HepG2 (cell line): ENCODE results near the gene COMP. TPM values are rescaled to one million over a fixed set of nuclear protein-coding genes. Genes with fewer than 3 reads are reported as not detected.
A peak's percentile ranks its signal among the peaks of the same experiment; 100 is the strongest.

ENCODE experiments used
- BRCA1 ChIP-seq: sonication (generic); formaldehyde crosslinking; IDR thresholded peaks from 2 replicates; pipeline ENCODE4 v1.4.0; 2020; ENCODE audit warnings: missing genetic modification reagents
- CC2D1A ChIP-seq: sonication (generic); formaldehyde crosslinking; IDR thresholded peaks from 2 replicates; pipeline ENCODE4 v1.8.1; 2023; ENCODE audit warnings: mild to moderate bottlenecking, missing genetic modification reagents
- FIP1L1 ChIP-seq: fragments of 200-400 bp; formaldehyde crosslinking; IDR thresholded peaks from 2 replicates; pipeline ENCODE4 v1.6.1; 2018; ENCODE audit warnings: low read depth, mild to moderate bottlenecking, low read length, moderate library complexity, borderline replicate concordance; ENCODE audit not compliant: insufficient read depth
- JUND ChIP-seq: sonication (generic); formaldehyde crosslinking; IDR thresholded peaks from 2 replicates; pipeline ENCODE4 v1.8.0; 2022; ENCODE audit warnings: mild to moderate bottlenecking, missing genetic modification reagents
- KAT7 ChIP-seq: IDR thresholded peaks from 2 replicates; pipeline ENCODE4 v1.6.1; 2018; ENCODE audit warnings: borderline replicate concordance, missing compliant biosample characterization
- MTF1 ChIP-seq: sonication (generic); formaldehyde crosslinking; IDR thresholded peaks from 2 replicates; pipeline ENCODE4 v1.5.0; 2020; ENCODE audit warnings: missing genetic modification reagents
- NCOA1 ChIP-seq: sonication (generic); formaldehyde crosslinking; IDR thresholded peaks from 2 replicates; pipeline ENCODE4 v1.9.0; 2021; ENCODE audit warnings: missing genetic modification reagents
- NONO ChIP-seq, 2 experiments: fragments of 450-650 bp in 1 of 2; sonication (generic) in 1 of 2; formaldehyde crosslinking in 1 of 2; IDR thresholded peaks in 1 of 2; conservative IDR thresholded peaks in 1 of 2; 2 replicates each; pipeline versions ENCODE4 v1.6.1 to v1.8.0; 2017 to 2022; ENCODE audit warnings: mild to moderate bottlenecking in 1 of 2, missing genetic modification reagents in 1 of 2, moderate library complexity in 1 of 2
- NR0B2 ChIP-seq: sonication (generic); formaldehyde crosslinking; IDR thresholded peaks from 2 replicates; pipeline ENCODE4 v1.4.0; 2020; ENCODE audit warnings: mild to moderate bottlenecking, missing genetic modification reagents
- POLR2AphosphoS2 ChIP-seq: IDR thresholded peaks from 2 replicates; pipeline ENCODE4 v1.6.1; 2011; ENCODE audit warnings: low read depth, low read length, improper control_type of control experiment
- TRAFD1 ChIP-seq: sonication (generic); formaldehyde crosslinking; IDR thresholded peaks from 2 replicates; pipeline ENCODE4 v1.5.1; 2020; ENCODE audit warnings: missing genetic modification reagents, mild to moderate bottlenecking, borderline replicate concordance
- ZBTB4 ChIP-seq: sonication (generic); formaldehyde crosslinking; IDR thresholded peaks from 2 replicates; pipeline ENCODE4 v1.4.0; 2020; ENCODE audit warnings: missing genetic modification reagents, mild to moderate bottlenecking, borderline replicate concordance
- ZC3H13 ChIP-seq: sonication (generic); formaldehyde crosslinking; IDR thresholded peaks from 2 replicates; pipeline ENCODE4 v1.8.1; 2023; ENCODE audit warnings: mild to moderate bottlenecking, missing genetic modification reagents, moderate library complexity
- ZKSCAN8 ChIP-seq: IDR thresholded peaks from 2 replicates; pipeline ENCODE4 v1.6.1; 2016; ENCODE audit warnings: borderline replicate concordance, missing genetic modification reagents, missing compliant biosample characterization
- ZNF281 ChIP-seq: sonication (generic); formaldehyde crosslinking; IDR thresholded peaks from 2 replicates; pipeline ENCODE4 v1.4.0; 2020; ENCODE audit warnings: missing genetic modification reagents, borderline replicate concordance
- ZNF607 ChIP-seq: sonication (generic); formaldehyde crosslinking; IDR thresholded peaks from 2 replicates; pipeline ENCODE4 v1.5.1; 2020; ENCODE audit warnings: missing genetic modification reagents, mild to moderate bottlenecking, borderline replicate concordance
- ZNF639 ChIP-seq: conservative IDR thresholded peaks from 2 replicates; pipeline ENCODE4 v1.6.1; 2018; ENCODE audit warnings: missing genetic modification reagents
- polyA plus RNA-seq, 8 experiments: library from polyadenylated mRNA; depleted of rRNA in 3 of 8; stranded (reverse) in 7 of 8; unstranded in 1 of 8; fragments of >200 nt; fragmentation: Illumina TruSeq in 4 of 8; extraction: Trizol in 4 of 8; gene quantifications; 2 replicates each; pipeline versions ENCODE4 v1.2.1 to v1.2.3, GENCODE V29; 2011 to 2016; ENCODE audit warnings: low read depth in 4 of 8, missing spikeins in 1 of 8, mixed read lengths in 1 of 8; ENCODE audit not compliant: insufficient read depth in 1 of 8
- total RNA-seq, 5 experiments: library from RNA; depleted of rRNA; stranded (reverse); fragments of >200 nt; fragmentation: Illumina TruSeq; extraction: Trizol; gene quantifications; 2 replicates each; pipeline ENCODE4 v1.2.3, GENCODE V29; 2016; ENCODE audit warnings: low read depth in 1 of 5

The COMP gene
- total and polyA plus RNA-seq, 2 of the 13 experiments (the other 11 are each of a cell fraction or from before 2014, with no cell fraction given): 0.04 to 0.13 TPM

GRCh38 chr19:18741124-18742121, 49.7 kb downstream of the COMP start (continued):
- no peak for TF ChIP-seq ZBTB4 (CRISPR knock-in tag)
- TF ChIP-seq BRCA1 (CRISPR knock-in tag): no peak
- TF ChIP-seq NR0B2 (CRISPR knock-in tag): no peak
- TF ChIP-seq JUND (CRISPR knock-in tag): no peak
- TF ChIP-seq CC2D1A (CRISPR knock-in tag): no peak
- no peak for TF ChIP-seq ZNF607 (CRISPR knock-in tag)
- no peak for TF ChIP-seq ZC3H13 (CRISPR knock-in tag)
- TF ChIP-seq TRAFD1 (CRISPR knock-in tag): 0 out of 2 replicates have a peak, but pooled peaks have one; percentile 36
- TF ChIP-seq ZNF639: 0 out of 2 replicates have a peak, but pooled peaks have one; percentile 28
- TF ChIP-seq POLR2AphosphoS2: no peak
- TF ChIP-seq ZNF281 (CRISPR knock-in tag): no peak
- TF ChIP-seq NONO (IDR thresholded peaks at IDR 0.05): no peak
- no peak; the same call in 1 of the 2 replicates for TF ChIP-seq NONO (CRISPR knock-in tag; conservative IDR thresholded peaks at IDR 0.05)
- TF ChIP-seq FIP1L1: no peak
- no peak for TF ChIP-seq NCOA1
- no peak for TF ChIP-seq KAT7
- no peak for TF ChIP-seq MTF1 (CRISPR knock-in tag)
- peak; percentile 22; the same call in 1 of the 2 replicates for TF ChIP-seq ZKSCAN8 (CRISPR knock-in tag)
